Neural cell (in vitro differentiated cells): Measurements from ENCODE around the gene CFAP20DC. TPM values are rescaled to one million over a fixed set of nuclear protein-coding genes. Genes with fewer than 3 reads are reported as not detected.

ENCODE experiments used
- H2AFZ ChIP-seq: fragments of 200-600, 300-800 bp; sonication (generic), shearing (Covaris generic); 2 replicates; pipeline ENCODE4 v1.6.0; 2014; ENCODE audit warnings: low read depth, mild to moderate bottlenecking, antibody characterized with exemption, low read length, moderate library complexity
- H3F3A ChIP-seq: fragments of 200-600 bp; shearing (Covaris generic); 2 replicates; pipeline ENCODE4 v1.6.1; 2016; ENCODE audit warnings: mild to moderate bottlenecking, moderate library complexity, mixed read lengths, antibody characterized with exemption, low read length; ENCODE audit not compliant: insufficient read depth, poor library complexity, severe bottlenecking
- H3K27ac ChIP-seq: fragments of 200-600, 300-800 bp; sonication (generic), shearing (Covaris generic); 2 replicates; pipeline ENCODE4 v1.5.1; 2014; ENCODE audit warnings: mild to moderate bottlenecking, low read length, moderate library complexity
- H3K27me3 ChIP-seq: fragments of 300-800, 200-600 bp; sonication (generic), shearing (Covaris generic); 2 replicates; pipeline ENCODE4 v1.6.0; 2014; ENCODE audit warnings: mild to moderate bottlenecking, low read depth, low read length, moderate library complexity; ENCODE audit not compliant: insufficient read depth
- H3K36me3 ChIP-seq: fragments of 300-800, 200-600 bp; sonication (generic), shearing (Covaris generic); 2 replicates; pipeline ENCODE4 v1.5.1; 2014; ENCODE audit warnings: mild to moderate bottlenecking, antibody characterized with exemption, low read length, moderate library complexity; ENCODE audit not compliant: insufficient read depth
- H3K4me2 ChIP-seq: fragments of 300-800, 200-600 bp; sonication (generic), shearing (Covaris generic); 2 replicates; pipeline ENCODE4 v1.6.0; 2014; ENCODE audit warnings: mild to moderate bottlenecking, low read length
- H3K4me3 ChIP-seq: fragments of 300-800, 200-600 bp; sonication (generic), shearing (Covaris generic); 2 replicates; pipeline ENCODE4 v1.5.1; 2014; ENCODE audit warnings: mild to moderate bottlenecking, low read length, moderate library complexity
- H3K79me2 ChIP-seq: fragments of 200-600 bp; shearing (Covaris generic); replicated peaks from 2 replicates; pipeline ENCODE4 v1.6.0; 2014; ENCODE audit warnings: mild to moderate bottlenecking, low read length, moderate library complexity; ENCODE audit not compliant: insufficient read depth
- H3K9ac ChIP-seq: fragments of 300-800, 200-600 bp; sonication (generic), shearing (Covaris generic); 2 replicates; pipeline ENCODE4 v1.6.1; 2016; ENCODE audit warnings: mild to moderate bottlenecking, low read length, mixed read lengths
- H3K9me2 ChIP-seq: fragments of 200-600 bp; shearing (Covaris generic); 2 replicates; pipeline ENCODE4 v1.6.1; 2016; ENCODE audit warnings: mild to moderate bottlenecking, low read length, mixed read lengths; ENCODE audit not compliant: insufficient read depth
- H3K9me3 ChIP-seq: fragments of 200-600, 300-800 bp; sonication (generic), shearing (Covaris generic); 2 replicates; pipeline ENCODE4 v1.6.1; 2016; ENCODE audit warnings: mild to moderate bottlenecking, mixed run types, low read length, moderate library complexity, mixed read lengths
- H4K20me1 ChIP-seq: fragments of 200-600 bp; shearing (Covaris generic); 2 replicates; pipeline ENCODE4 v1.6.1; 2016; ENCODE audit warnings: mild to moderate bottlenecking, mixed run types; ENCODE audit not compliant: insufficient read depth
- EP300 ChIP-seq: fragments of 450-650 bp; conservative IDR thresholded peaks from 2 replicates; pipeline ENCODE4 v1.6.1; 2014; ENCODE audit warnings: antibody characterized with exemption, mild to moderate bottlenecking, moderate library complexity; ENCODE audit not compliant: poor library complexity, severe bottlenecking
- EZH2 ChIP-seq: fragments of 200-600, 300-800 bp; shearing (Covaris generic), sonication (generic); IDR thresholded peaks from 2 replicates; pipeline ENCODE4 v1.6.1; 2014; ENCODE audit warnings: antibody characterized with exemption, low read length, borderline replicate concordance, mild to moderate bottlenecking; ENCODE audit not compliant: insufficient read depth, poor library complexity, severe bottlenecking
- MXI1 ChIP-seq: fragments of 450-650 bp; conservative IDR thresholded peaks from 2 replicates; pipeline ENCODE4 v1.6.1; 2014; ENCODE audit warnings: antibody characterized with exemption, mild to moderate bottlenecking; ENCODE audit not compliant: poor library complexity, severe bottlenecking
- POLR2AphosphoS5 ChIP-seq: IDR thresholded peaks from 2 replicates; pipeline ENCODE4 v1.6.1; 2012
- RAD21 ChIP-seq: fragments of 450-650 bp; conservative IDR thresholded peaks from 2 replicates; pipeline ENCODE4 v1.6.1; 2014; ENCODE audit warnings: antibody characterized with exemption, mild to moderate bottlenecking, moderate library complexity
- SMC3 ChIP-seq: fragments of 450-650 bp; conservative IDR thresholded peaks from 2 replicates; pipeline ENCODE4 v1.6.1; 2014; ENCODE audit warnings: antibody characterized with exemption, mild to moderate bottlenecking, moderate library complexity; ENCODE audit not compliant: poor library complexity
- TAF1 ChIP-seq: IDR thresholded peaks from 2 replicates; pipeline ENCODE4 v1.6.1; 2012; ENCODE audit warnings: low read depth
- polyA plus RNA-seq: library from polyadenylated mRNA; depleted of rRNA; stranded (reverse); fragments of >200 nt; gene quantifications from 2 replicates; pipeline ENCODE4 v1.2.3, GENCODE V29; 2014
- TF ChIP-seq, protein P1 (sequence below): fragments of 450-650 bp; IDR thresholded peaks from 2 replicates; pipeline ENCODE4 v1.5.1; 2014; ENCODE audit warnings: antibody characterized with exemption, mild to moderate bottlenecking, moderate library complexity; ENCODE audit not compliant: poor library complexity, severe bottlenecking
- TF ChIP-seq, protein P2 (sequence below): IDR thresholded peaks from 2 replicates; pipeline ENCODE4 v1.6.1; 2012; ENCODE audit warnings: borderline replicate concordance

The CFAP20DC gene
- polyA plus RNA-seq, 1 donor from 2014 or later, result not detected

DNA sequence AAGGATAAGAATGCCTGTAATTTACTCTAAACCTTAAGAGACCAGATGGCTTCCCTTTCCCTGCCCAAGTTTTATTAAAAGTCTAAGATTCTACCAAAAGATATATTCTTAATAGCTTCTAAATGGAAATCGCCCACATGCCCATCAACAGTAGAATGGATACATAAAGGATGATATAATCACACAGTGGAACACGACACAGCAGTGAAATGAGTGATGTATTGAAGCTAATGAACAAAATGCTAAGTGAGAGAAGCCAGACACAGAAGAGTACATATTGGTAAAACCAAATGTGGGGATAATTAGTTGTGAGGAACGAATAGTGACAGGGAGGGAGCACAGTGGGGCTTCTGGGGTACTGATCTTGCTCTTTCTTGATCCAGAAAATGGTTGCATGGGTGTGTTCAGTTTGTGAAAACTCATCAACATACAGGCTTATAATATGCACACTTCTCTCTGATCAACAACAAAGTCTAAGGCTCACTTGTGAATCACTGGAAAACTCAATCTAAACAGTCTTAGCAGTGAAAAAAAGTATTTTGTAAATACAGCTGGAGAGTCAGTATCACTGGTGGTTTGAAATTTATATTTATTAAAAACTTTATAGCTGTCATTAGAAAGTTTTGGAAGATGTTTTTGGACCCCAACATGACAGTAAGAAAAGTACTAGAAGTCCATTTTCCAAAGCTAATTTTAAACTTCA lies 212.5 kb downstream of the CFAP20DC start:
- Histone ChIP-seq H3K36me3 (no peaks in the 10 kb centered on the region), H3F3A (no peaks in the 10 kb centered on the region), H3K9me2 (no peaks in the 10 kb centered on the region), H3K9ac (no peak overlapping the region), H3K4me3 (no peak overlapping the region), H3K9me3 (no peaks in the 10 kb centered on the region), H4K20me1 (no peaks in the 10 kb centered on the region), H3K4me2 (no peak overlapping the region), H3K79me2 (no peaks in the 10 kb centered on the region), H2AFZ (no peak overlapping the region), H3K27ac (no peak overlapping the region), H3K27me3 (no peaks in the 10 kb centered on the region)
- TF ChIP-seq POLR2AphosphoS5, result no peak

DNA sequence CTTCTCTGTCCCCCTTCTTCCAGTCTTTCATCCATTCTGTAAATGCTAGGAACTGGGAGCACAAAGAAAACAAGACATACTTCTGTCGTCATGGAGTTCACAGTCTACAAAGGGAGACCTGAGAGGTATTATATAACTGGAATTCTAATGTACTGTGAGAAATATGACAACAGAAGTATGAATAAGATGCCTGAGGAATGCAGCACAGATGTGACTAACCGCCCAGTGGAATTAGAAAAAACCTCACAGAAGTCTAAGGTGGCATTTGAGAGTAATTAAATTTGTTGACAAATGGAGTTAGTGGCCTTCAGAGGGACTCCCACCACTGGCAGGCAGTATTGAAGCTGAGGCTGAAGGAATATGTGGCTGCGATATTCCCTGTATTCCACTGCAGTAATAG lies 214.7 kb downstream of the CFAP20DC start:
- H3K27ac ChIP-seq, result no peak overlapping the region
- no peaks in the 10 kb centered on the region for H3K79me2 ChIP-seq
- no peaks in the 10 kb centered on the region for H3F3A ChIP-seq
- H3K9me2 ChIP-seq, result no peaks in the 10 kb centered on the region
- H2AFZ ChIP-seq, result no peak overlapping the region
- no peak overlapping the region for H3K9ac ChIP-seq
- no peaks in the 10 kb centered on the region for H3K36me3 ChIP-seq
- H4K20me1 ChIP-seq, result no peaks in the 10 kb centered on the region
- H3K4me3 ChIP-seq, result no peak overlapping the region
- H3K27me3 ChIP-seq, result no peaks in the 10 kb centered on the region
- TF ChIP-seq, protein P1, sequence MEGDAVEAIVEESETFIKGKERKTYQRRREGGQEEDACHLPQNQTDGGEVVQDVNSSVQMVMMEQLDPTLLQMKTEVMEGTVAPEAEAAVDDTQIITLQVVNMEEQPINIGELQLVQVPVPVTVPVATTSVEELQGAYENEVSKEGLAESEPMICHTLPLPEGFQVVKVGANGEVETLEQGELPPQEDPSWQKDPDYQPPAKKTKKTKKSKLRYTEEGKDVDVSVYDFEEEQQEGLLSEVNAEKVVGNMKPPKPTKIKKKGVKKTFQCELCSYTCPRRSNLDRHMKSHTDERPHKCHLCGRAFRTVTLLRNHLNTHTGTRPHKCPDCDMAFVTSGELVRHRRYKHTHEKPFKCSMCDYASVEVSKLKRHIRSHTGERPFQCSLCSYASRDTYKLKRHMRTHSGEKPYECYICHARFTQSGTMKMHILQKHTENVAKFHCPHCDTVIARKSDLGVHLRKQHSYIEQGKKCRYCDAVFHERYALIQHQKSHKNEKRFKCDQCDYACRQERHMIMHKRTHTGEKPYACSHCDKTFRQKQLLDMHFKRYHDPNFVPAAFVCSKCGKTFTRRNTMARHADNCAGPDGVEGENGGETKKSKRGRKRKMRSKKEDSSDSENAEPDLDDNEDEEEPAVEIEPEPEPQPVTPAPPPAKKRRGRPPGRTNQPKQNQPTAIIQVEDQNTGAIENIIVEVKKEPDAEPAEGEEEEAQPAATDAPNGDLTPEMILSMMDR, result no peak
- TF ChIP-seq EZH2, result no peak
- TF ChIP-seq, protein P2, sequence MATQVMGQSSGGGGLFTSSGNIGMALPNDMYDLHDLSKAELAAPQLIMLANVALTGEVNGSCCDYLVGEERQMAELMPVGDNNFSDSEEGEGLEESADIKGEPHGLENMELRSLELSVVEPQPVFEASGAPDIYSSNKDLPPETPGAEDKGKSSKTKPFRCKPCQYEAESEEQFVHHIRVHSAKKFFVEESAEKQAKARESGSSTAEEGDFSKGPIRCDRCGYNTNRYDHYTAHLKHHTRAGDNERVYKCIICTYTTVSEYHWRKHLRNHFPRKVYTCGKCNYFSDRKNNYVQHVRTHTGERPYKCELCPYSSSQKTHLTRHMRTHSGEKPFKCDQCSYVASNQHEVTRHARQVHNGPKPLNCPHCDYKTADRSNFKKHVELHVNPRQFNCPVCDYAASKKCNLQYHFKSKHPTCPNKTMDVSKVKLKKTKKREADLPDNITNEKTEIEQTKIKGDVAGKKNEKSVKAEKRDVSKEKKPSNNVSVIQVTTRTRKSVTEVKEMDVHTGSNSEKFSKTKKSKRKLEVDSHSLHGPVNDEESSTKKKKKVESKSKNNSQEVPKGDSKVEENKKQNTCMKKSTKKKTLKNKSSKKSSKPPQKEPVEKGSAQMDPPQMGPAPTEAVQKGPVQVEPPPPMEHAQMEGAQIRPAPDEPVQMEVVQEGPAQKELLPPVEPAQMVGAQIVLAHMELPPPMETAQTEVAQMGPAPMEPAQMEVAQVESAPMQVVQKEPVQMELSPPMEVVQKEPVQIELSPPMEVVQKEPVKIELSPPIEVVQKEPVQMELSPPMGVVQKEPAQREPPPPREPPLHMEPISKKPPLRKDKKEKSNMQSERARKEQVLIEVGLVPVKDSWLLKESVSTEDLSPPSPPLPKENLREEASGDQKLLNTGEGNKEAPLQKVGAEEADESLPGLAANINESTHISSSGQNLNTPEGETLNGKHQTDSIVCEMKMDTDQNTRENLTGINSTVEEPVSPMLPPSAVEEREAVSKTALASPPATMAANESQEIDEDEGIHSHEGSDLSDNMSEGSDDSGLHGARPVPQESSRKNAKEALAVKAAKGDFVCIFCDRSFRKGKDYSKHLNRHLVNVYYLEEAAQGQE, result no peak
- no peak for TF ChIP-seq POLR2AphosphoS5
- no peak for TF ChIP-seq TAF1
- no peak for TF ChIP-seq MXI1
- no peak for TF ChIP-seq EP300
- no peak for TF ChIP-seq SMC3
- no peak for TF ChIP-seq RAD21
- no peak overlapping the region for H3K4me2 ChIP-seq
- no peaks in the 10 kb centered on the region for H3K9me3 ChIP-seq
